HCT116 (cell line): ENCODE measurements around the gene SELE. TPM values are rescaled to one million over a fixed set of nuclear protein-coding genes. Genes with fewer than 3 reads are reported as not detected.

Experiments
- ATAC-seq: fragments of 200-7000 bp; cut with Tn5 transposase; 2 replicates; pipeline ENCODE4 v1.9.1; 2020; ENCODE audit warnings: mild to moderate bottlenecking, moderate library complexity
- BruUV-seq: library from RNA; stranded (reverse); fragments of 400-500 nt; replicated peaks from 2 replicates; lab custom pipeline; 2021; lab: Mats Ljungman, UMichigan
- CTCF ChIA-PET: fragments of 300-600 bp; sonication (Branson Sonifier 250); formaldehyde crosslinking; loops from one replicate; lab custom pipeline; 2021; ENCODE audit warnings: antibody characterized with exemption; lab: Charles Lee
- POLR2A ChIA-PET: fragments of 300-600, 350-600 bp; sonication (Branson Sonifier 250); formaldehyde crosslinking; loops from one replicate; lab custom pipeline; 2021; ENCODE audit warnings: antibody characterized with exemption; lab: Charles Lee
- RAD21 ChIA-PET, 2 experiments: fragments of 300-600 bp; sonication (Branson Sonifier 250); formaldehyde crosslinking; loops; one replicate each; lab custom pipeline; 2023; ENCODE audit warnings: low total read pairs in 2 of 2; ENCODE audit not compliant: uncharacterized antibody in 2 of 2, unreplicated experiment in 2 of 2, low non-redundant PET in 1 of 2; lab: Charles Lee
- DNase-seq: peaks from one replicate; pipeline ENCODE4 v3.0.0-alpha.2; 2010; ENCODE audit warnings: low read depth, low spot score
- H2AFZ ChIP-seq: fragments of 200-600 bp; shearing (Covaris generic), sonication (generic); 2 replicates; pipeline ENCODE4 v1.6.1; 2017; ENCODE audit warnings: low read depth, mixed run types, mixed read lengths, antibody characterized with exemption, low read length; ENCODE audit not compliant: poor library complexity, severe bottlenecking
- H3K27ac ChIP-seq: 2 replicates; pipeline ENCODE4 v1.5.1; 2012; ENCODE audit warnings: low read depth, low read length
- H3K27me3 ChIP-seq: fragments of 200-600 bp; sonication (generic); 2 replicates; pipeline ENCODE4 v1.6.1; 2016; ENCODE audit warnings: mixed run types, low read length, mixed read lengths; ENCODE audit not compliant: insufficient read depth
- H3K36me3 ChIP-seq, 2 experiments: fragments of 200-500 bp in 1 of 2; fragments of 200-600 bp in 1 of 2; sonication (Bioruptor generic) in 1 of 2; sonication (generic) in 1 of 2; 2 replicates each; pipeline versions ENCODE4 v1.5.1 to v1.6.1; 2014 to 2016; ENCODE audit warnings: low read length in 2 of 2, inconsistent platforms in 1 of 2, mixed read lengths in 1 of 2, mixed run types in 1 of 2; ENCODE audit not compliant: insufficient read depth in 2 of 2, control insufficient read depth in 1 of 2
- H3K4me1 ChIP-seq, 2 experiments: fragments of 200-600 bp in 1 of 2; sonication (generic) in 1 of 2; 2 replicates each; pipeline versions ENCODE4 v1.5.1 to v1.6.1; 2012 to 2017; ENCODE audit warnings: low read length in 2 of 2, inconsistent platforms in 1 of 2, mild to moderate bottlenecking in 1 of 2, mixed read lengths in 1 of 2, mixed run types in 1 of 2, moderate library complexity in 1 of 2; ENCODE audit not compliant: insufficient read depth in 2 of 2, control insufficient read depth in 1 of 2
- H3K4me2 ChIP-seq: fragments of 200-600 bp; sonication (generic); 2 replicates; pipeline ENCODE4 v1.6.1; 2017; ENCODE audit warnings: mixed run types, low read length, mixed read lengths
- H3K4me3 ChIP-seq, 2 experiments: fragments of 200-600 bp in 1 of 2; sonication (generic) in 1 of 2; replicated peaks in 1 of 2; 2 replicates each; pipeline ENCODE4 v1.5.1; 2011 to 2016; ENCODE audit warnings: low read length in 2 of 2, control low read depth in 1 of 2, low read depth in 1 of 2, mild to moderate bottlenecking in 1 of 2, mixed read lengths in 1 of 2, mixed run types in 1 of 2
- H3K79me2 ChIP-seq: fragments of 200-600 bp; sonication (generic); 2 replicates; pipeline ENCODE4 v1.6.1; 2017; ENCODE audit warnings: mild to moderate bottlenecking, mixed run types, low read length, moderate library complexity, mixed read lengths; ENCODE audit not compliant: insufficient read depth
- H3K9ac ChIP-seq: fragments of 200-600 bp; sonication (generic); 2 replicates; pipeline ENCODE4 v1.6.1; 2016; ENCODE audit warnings: low read length, mixed read lengths
- H3K9me2 ChIP-seq: fragments of 200-600 bp; sonication (generic), shearing (Covaris generic); 2 replicates; pipeline ENCODE4 v1.6.1; 2017; ENCODE audit warnings: mixed run types, mild to moderate bottlenecking, moderate library complexity; ENCODE audit not compliant: insufficient read depth
- H3K9me3 ChIP-seq, 2 experiments: fragments of 200-500 bp in 1 of 2; fragments of 200-600 bp in 1 of 2; sonication (Bioruptor generic) in 1 of 2; sonication (generic) in 1 of 2; 2 replicates each; pipeline ENCODE4 v1.6.1; 2014 to 2017; ENCODE audit warnings: low read length in 2 of 2, mixed read lengths in 2 of 2, inconsistent platforms in 1 of 2, low read depth in 1 of 2, mild to moderate bottlenecking in 1 of 2, mixed run types in 1 of 2, moderate library complexity in 1 of 2; ENCODE audit not compliant: control insufficient read depth in 1 of 2, insufficient read depth in 1 of 2
- H4K20me1 ChIP-seq: fragments of 200-600 bp; sonication (generic), shearing (Covaris generic); 2 replicates; pipeline ENCODE4 v1.6.1; 2017; ENCODE audit warnings: mixed run types, mild to moderate bottlenecking, moderate library complexity; ENCODE audit not compliant: insufficient read depth
- ELF1 ChIP-seq: IDR thresholded peaks from 2 replicates; pipeline ENCODE4 v1.6.1; 2012; ENCODE audit warnings: low read depth, borderline replicate concordance
- EZH2 ChIP-seq: fragments of 200-600 bp; sonication (generic); IDR thresholded peaks from 2 replicates; pipeline ENCODE4 v1.6.1; 2017; ENCODE audit warnings: antibody characterized with exemption, mixed run types
- POLR2A ChIP-seq: IDR thresholded peaks from 2 replicates; pipeline ENCODE4 v1.7.0; 2011; ENCODE audit warnings: borderline replicate concordance; ENCODE audit not compliant: insufficient read depth, insufficient read length; ENCODE audit errors: extremely low read depth
- POLR2AphosphoS5 ChIP-seq: IDR thresholded peaks from 2 replicates; pipeline ENCODE4 v1.6.1; 2011; ENCODE audit warnings: mild to moderate bottlenecking, low read depth, low read length, moderate library complexity
- RAD21 ChIP-seq: IDR thresholded peaks from 2 replicates; pipeline ENCODE4 v1.6.1; 2012; ENCODE audit warnings: low read depth, mild to moderate bottlenecking
- ZFX ChIP-seq: fragments of 450-650 bp; IDR thresholded peaks from 2 replicates; pipeline ENCODE4 v1.6.1; 2017
- ZNF274 ChIP-seq: fragments of 200-500 bp; sonication (Bioruptor generic); IDR thresholded peaks from 2 replicates; pipeline ENCODE4 v1.6.1; 2014; ENCODE audit warnings: mild to moderate bottlenecking, low read depth, low read length, inconsistent platforms
- intact Hi-C: fragments of 100-400 bp; cut with micrococcal nuclease; formaldehyde crosslinking; loops from 2 replicates; pipeline ENCODE4 v1.10.0; 2022
- total RNA-seq: library from RNA; stranded (reverse); gene quantifications from one replicate; pipeline ENCODE4 v1.2.1, GENCODE V29; 2021; ENCODE audit not compliant: unreplicated experiment
- TF ChIP-seq, protein P1 (sequence below): IDR thresholded peaks from 2 replicates; pipeline ENCODE4 v1.6.1; 2012
- TF ChIP-seq, protein P2 (sequence below), 3 experiments: fragments of 200-600 bp in 1 of 3; sonication (generic) in 1 of 3; IDR thresholded peaks in 2 of 3; conservative IDR thresholded peaks in 1 of 3; 2 replicates each; pipeline ENCODE4 v1.5.1; 2012 to 2017; ENCODE audit warnings: low read depth in 2 of 3, low read length in 2 of 3, antibody characterized with exemption in 1 of 3, borderline replicate concordance in 1 of 3, control low read depth in 1 of 3, mild to moderate bottlenecking in 1 of 3, mixed read lengths in 1 of 3, mixed run types in 1 of 3, moderate library complexity in 1 of 3; ENCODE audit not compliant: insufficient read depth in 1 of 3
- TF ChIP-seq, protein P3 (sequence below): IDR thresholded peaks from 2 replicates; pipeline ENCODE4 v1.6.1; 2012

The SELE gene
- total RNA-seq, 1 experiment from 2014 or later = not detected

DNA sequence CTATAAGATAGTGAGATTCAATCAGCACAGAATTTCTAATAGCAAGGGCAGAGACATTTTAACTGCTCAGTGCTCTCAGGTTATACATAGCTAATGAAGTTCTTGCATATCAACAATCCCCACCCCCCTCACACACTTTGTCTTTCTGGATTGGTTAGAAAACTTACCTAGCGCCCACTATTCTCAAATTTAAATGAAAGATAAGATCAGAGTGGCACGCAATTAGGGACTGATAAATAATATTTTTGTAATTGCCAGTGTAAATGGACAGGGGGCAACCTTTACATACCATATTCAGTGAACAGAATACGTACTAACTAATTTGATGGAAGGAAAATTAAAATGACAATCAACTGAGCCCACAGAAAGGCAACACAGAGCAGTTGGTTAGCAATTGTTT lies 34.2 kb downstream of the SELE start:
- no peak for DNase-seq
- Histone ChIP-seq H3K79me2 (no peaks in the 10 kb centered on the region), H4K20me1 (no peaks in the 10 kb centered on the region), H3K4me3 (no peak overlapping the region), H3K4me2 (no peak overlapping the region), H3K27ac (no peak overlapping the region), H3K27me3 (no peaks in the 10 kb centered on the region), H2AFZ (no peak overlapping the region), H3K9me3 (no peaks in the 10 kb centered on the region), H3K36me3 (no peaks in the 10 kb centered on the region), H3K9me2 (no peaks in the 10 kb centered on the region), H3K9ac (no peak overlapping the region), H3K4me1 (no peaks in the 10 kb centered on the region)
- no peak for ATAC-seq
- intact Hi-C loops = no loop called here
- ChIA-PET POLR2A (no interaction called here), RAD21 (no interaction called here), CTCF (interaction anchor here (1.0 to 1.2 kb wide), 2 partner anchors 12 kb away, joined by 3 to 4 read pairs; no protein-coding TSS in a partner anchor)
- TF ChIP-seq POLR2A (no peak), ZNF274 (no peak), POLR2AphosphoS5 (no peak), ZFX (no peak), RAD21 (peak; percentile 41; the same call in 1 of the 2 replicates), EZH2 (no peak)
- TF ChIP-seq, protein P1, sequence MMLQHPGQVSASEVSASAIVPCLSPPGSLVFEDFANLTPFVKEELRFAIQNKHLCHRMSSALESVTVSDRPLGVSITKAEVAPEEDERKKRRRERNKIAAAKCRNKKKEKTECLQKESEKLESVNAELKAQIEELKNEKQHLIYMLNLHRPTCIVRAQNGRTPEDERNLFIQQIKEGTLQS = no peak
- TF ChIP-seq, protein P2, sequence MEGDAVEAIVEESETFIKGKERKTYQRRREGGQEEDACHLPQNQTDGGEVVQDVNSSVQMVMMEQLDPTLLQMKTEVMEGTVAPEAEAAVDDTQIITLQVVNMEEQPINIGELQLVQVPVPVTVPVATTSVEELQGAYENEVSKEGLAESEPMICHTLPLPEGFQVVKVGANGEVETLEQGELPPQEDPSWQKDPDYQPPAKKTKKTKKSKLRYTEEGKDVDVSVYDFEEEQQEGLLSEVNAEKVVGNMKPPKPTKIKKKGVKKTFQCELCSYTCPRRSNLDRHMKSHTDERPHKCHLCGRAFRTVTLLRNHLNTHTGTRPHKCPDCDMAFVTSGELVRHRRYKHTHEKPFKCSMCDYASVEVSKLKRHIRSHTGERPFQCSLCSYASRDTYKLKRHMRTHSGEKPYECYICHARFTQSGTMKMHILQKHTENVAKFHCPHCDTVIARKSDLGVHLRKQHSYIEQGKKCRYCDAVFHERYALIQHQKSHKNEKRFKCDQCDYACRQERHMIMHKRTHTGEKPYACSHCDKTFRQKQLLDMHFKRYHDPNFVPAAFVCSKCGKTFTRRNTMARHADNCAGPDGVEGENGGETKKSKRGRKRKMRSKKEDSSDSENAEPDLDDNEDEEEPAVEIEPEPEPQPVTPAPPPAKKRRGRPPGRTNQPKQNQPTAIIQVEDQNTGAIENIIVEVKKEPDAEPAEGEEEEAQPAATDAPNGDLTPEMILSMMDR (IDR thresholded peaks at IDR 0.05 in 2 of 3, conservative IDR thresholded peaks at IDR 0.05 in 1 of 3; ENCODE audit: borderline replicate concordance in 1 of 3, insufficient read depth in 1 of 3, low read depth in 2 of 3, low read length in 2 of 3) = 0 out of 6 replicates have a peak, but pooled peaks of 1 of the 3 experiments have one; percentile 12
- BruUV-seq = no TSS peak

DNA sequence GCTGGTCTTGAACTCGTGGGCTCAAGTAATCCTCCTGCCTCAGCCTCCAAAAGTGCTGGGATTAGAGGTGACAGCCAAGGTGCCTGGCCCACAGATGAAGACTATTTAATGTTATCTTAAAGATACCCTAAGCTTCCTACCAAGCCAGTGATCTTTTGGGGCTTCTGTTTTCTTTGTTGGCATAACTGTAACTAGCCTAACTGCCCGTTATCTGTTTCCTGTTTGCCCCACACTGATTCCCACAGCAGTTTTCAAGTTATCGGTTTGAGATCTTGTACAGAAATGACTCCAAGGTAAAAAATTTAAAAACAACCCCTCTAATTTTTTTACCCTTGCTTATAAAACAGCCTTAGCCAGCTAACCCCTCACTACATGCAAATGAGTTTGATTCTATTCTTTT lies 34.9 kb downstream of the SELE start:
- H3K4me1 ChIP-seq = no peaks in the 10 kb centered on the region
- no peak overlapping the region for H3K4me3 ChIP-seq
- no peaks in the 10 kb centered on the region for H3K36me3 ChIP-seq
- H3K9me3 ChIP-seq = no peaks in the 10 kb centered on the region
- ATAC-seq = no peak
- intact Hi-C loops = no loop called here
- ChIA-PET RAD21 (no interaction called here), CTCF (interaction anchor here (0.8 to 1.0 kb wide), 2 partner anchors 9 to 13 kb away, joined by 3 read pairs; no protein-coding TSS in a partner anchor), POLR2A (no interaction called here)
- DNase-seq = no peak
- no peak overlapping the region for H3K4me2 ChIP-seq
- H4K20me1 ChIP-seq = no peaks in the 10 kb centered on the region
- no peak for TF ChIP-seq ELF1
- TF ChIP-seq ZNF274 = no peak
- TF ChIP-seq, protein P3, sequence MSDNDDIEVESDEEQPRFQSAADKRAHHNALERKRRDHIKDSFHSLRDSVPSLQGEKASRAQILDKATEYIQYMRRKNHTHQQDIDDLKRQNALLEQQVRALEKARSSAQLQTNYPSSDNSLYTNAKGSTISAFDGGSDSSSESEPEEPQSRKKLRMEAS = no peak
- TF ChIP-seq, protein P2 (IDR thresholded peaks at IDR 0.05 in 2 of 3, conservative IDR thresholded peaks at IDR 0.05 in 1 of 3; ENCODE audit: borderline replicate concordance in 1 of 3, insufficient read depth in 1 of 3, low read depth in 2 of 3, low read length in 2 of 3) = no peak
- TF ChIP-seq RAD21 = no peak
- H3K27me3 ChIP-seq = no peaks in the 10 kb centered on the region
- H3K79me2 ChIP-seq = no peaks in the 10 kb centered on the region
- H3K9ac ChIP-seq = no peak overlapping the region
- no TSS peak for BruUV-seq
- no peak overlapping the region for H2AFZ ChIP-seq
- no peak overlapping the region for H3K27ac ChIP-seq
- no peaks in the 10 kb centered on the region for H3K9me2 ChIP-seq
